Left ventricle myocardium inferior (tissue), 1 donor: ENCODE data around the gene OPALIN. TPM values are rescaled to one million over a fixed set of nuclear protein-coding genes. Genes with fewer than 3 reads are reported as not detected.

ENCODE experiments used
- DNase-seq: peaks from one replicate; pipeline ENCODE4 v3.0.0-alpha.2; 2020
- H3K27ac ChIP-seq: fragments of 200-600 bp; replicated peaks from 2 replicates; pipeline ENCODE4 v1.8.0; 2021
- H3K27me3 ChIP-seq: fragments of 200-600 bp; 2 replicates; pipeline ENCODE4 v1.8.0; 2021; ENCODE audit warnings: low read depth
- H3K36me3 ChIP-seq: fragments of 200-600 bp; 2 replicates; pipeline ENCODE4 v1.8.0; 2021
- H3K4me1 ChIP-seq: fragments of 200-600 bp; 2 replicates; pipeline ENCODE4 v1.8.0; 2021
- H3K4me3 ChIP-seq: fragments of 200-600 bp; 2 replicates; pipeline ENCODE4 v1.8.0; 2021; ENCODE audit warnings: mild to moderate bottlenecking, moderate library complexity
- H3K9me3 ChIP-seq: fragments of 200-600 bp; replicated peaks from 2 replicates; pipeline ENCODE4 v1.8.0; 2021
- intact Hi-C: fragments of 100-400 bp; cut with micrococcal nuclease; formaldehyde crosslinking; loops from one replicate; pipeline ENCODE4 v1.11.0; 2022
- total RNA-seq: library from RNA; stranded (reverse); fragmentation: NEBNext Ultra II Directional; extraction: Animal tissue kit (Norgen Biotek cat#: 25700); gene quantifications from one replicate; pipeline ENCODE4 v1.2.1, GENCODE V29; 2021
- TF ChIP-seq, protein P1 (sequence below): fragments of 200-600 bp; IDR thresholded peaks from 2 replicates; pipeline ENCODE4 v1.8.0; 2021; ENCODE audit warnings: antibody characterized with exemption, mild to moderate bottlenecking, borderline replicate concordance
- donor health status: DM: no; HTN: yes; CAD: no; lungs with severe emphysema.

OPALIN gene
- total RNA-seq, 1 donor from 2014 or later = not detected

DNA sequence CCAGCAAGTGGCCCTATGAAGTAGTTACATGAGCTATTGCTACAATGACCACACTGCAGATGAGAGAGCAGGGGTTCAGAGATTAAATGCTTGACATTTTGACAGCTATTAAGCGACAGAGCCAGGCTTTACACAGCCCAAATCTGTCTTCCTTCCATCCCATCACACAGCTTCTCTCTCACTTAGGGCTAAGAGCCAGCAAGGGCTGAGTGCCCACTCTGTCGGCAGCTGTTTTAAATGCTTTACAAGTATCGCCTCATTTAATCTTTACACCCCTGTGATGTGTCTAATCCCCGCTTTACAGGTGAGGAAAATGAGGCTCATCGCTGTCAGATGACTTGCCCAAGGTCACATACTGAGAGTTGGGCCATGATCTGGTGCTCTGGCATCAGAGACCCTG, 15.2 kb upstream of the OPALIN start:
- DNase-seq = no peak

DNA sequence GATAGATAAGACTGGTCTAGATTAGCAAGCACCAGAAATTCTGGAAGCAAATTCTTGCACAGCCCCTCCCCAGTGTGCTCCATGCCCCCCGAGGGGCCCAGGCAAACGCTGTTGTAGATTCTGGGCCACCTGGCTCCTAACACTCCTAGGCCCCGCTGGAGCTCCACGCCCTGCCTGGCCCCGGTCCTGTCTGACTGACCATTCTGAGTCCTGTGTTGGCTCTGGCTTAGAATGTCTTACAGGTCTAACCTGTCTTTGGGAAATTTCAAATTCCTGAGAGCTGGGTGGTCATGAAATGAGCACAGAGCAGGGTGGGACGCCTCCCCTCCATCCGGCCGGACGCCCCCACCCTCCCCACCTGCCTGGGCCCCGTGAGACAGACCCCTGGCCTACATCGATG, 12.6 kb upstream of the OPALIN start:
- Histone ChIP-seq H3K36me3 (no peaks in the 10 kb centered on the region), H3K4me3 (no peak overlapping the region), H3K27me3 (no peaks in the 10 kb centered on the region), H3K9me3 (no peaks in the 10 kb centered on the region), H3K27ac (no peak overlapping the region), H3K4me1 (peaks cover 34% of the 10 kb centered on the region)
- intact Hi-C loops = no loop called here
- no peak for DNase-seq
- TF ChIP-seq, protein P1, sequence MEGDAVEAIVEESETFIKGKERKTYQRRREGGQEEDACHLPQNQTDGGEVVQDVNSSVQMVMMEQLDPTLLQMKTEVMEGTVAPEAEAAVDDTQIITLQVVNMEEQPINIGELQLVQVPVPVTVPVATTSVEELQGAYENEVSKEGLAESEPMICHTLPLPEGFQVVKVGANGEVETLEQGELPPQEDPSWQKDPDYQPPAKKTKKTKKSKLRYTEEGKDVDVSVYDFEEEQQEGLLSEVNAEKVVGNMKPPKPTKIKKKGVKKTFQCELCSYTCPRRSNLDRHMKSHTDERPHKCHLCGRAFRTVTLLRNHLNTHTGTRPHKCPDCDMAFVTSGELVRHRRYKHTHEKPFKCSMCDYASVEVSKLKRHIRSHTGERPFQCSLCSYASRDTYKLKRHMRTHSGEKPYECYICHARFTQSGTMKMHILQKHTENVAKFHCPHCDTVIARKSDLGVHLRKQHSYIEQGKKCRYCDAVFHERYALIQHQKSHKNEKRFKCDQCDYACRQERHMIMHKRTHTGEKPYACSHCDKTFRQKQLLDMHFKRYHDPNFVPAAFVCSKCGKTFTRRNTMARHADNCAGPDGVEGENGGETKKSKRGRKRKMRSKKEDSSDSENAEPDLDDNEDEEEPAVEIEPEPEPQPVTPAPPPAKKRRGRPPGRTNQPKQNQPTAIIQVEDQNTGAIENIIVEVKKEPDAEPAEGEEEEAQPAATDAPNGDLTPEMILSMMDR = no peak

More for the DNA sequence above, 15.2 kb upstream of the OPALIN start:
- Histone ChIP-seq H3K27me3 (no peaks in the 10 kb centered on the region), H3K4me1 (peaks cover 36% of the 10 kb centered on the region), H3K36me3 (no peaks in the 10 kb centered on the region), H3K4me3 (no peak overlapping the region), H3K27ac (no peak overlapping the region), H3K9me3 (no peaks in the 10 kb centered on the region)
- TF ChIP-seq, protein P1 = no peak
- intact Hi-C loops = no loop called here

- H3K27ac ChIP-seq = no peak overlapping the region
- H3K27me3 ChIP-seq = no peaks in the 10 kb centered on the region
- peaks cover 34% of the 10 kb centered on the region for H3K4me1 ChIP-seq
- H3K36me3 ChIP-seq = no peaks in the 10 kb centered on the region
- intact Hi-C loops = no loop called here
- peak; percentile 25 for DNase-seq
- H3K9me3 ChIP-seq = no peaks in the 10 kb centered on the region
- TF ChIP-seq, protein P1 = peak; percentile 88
- H3K4me3 ChIP-seq = no peak overlapping the region
These were observed 11.9 kb upstream of the OPALIN start for GRCh38 chr10:96370584-96371157.

DNA sequence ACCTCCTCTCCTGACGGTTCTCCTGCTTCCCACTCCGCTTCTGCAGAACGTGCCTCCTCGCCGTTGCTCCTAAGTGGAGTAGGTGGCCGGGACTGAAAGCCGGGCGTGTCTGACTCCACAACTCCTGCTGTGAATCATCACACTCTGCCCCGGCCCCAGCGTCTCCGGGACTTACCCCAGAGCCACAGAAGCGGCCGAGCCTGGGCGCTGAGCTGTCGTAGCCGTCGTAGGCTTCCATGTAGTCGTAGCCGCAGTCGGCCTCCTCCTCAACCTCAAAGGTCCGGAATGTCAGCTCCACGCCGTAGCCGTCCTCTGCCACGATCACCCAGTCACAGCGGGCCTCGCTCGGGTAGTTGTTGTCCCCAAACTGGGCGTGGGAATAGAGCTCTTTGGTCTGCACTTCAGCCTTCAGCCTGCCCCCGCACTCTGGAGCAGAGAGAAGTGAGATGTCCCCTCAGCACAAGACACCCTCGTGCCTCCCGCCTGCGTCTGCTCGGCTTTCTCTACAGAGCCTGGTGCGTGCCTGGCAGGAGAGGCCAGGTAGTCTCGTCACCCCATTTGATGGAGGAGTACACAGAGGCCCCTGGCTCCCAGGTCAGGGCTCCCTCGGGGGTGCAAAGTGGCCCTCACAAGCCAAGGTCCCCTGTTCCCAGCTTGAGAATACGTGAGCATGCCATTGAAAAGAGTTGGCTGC, 11.2 kb upstream of the OPALIN start:
- DNase-seq = no peak
- intact Hi-C loops = no loop called here
- peaks cover 27% of the 10 kb centered on the region for H3K4me1 ChIP-seq

GRCh38 chr10:96368971-96369370, 10.2 kb upstream of the OPALIN start:
- H3K4me1 ChIP-seq = peaks cover 18% of the 10 kb centered on the region

More for the DNA sequence above, 11.2 kb upstream of the OPALIN start:
- Histone ChIP-seq H3K27ac (no peak overlapping the region), H3K9me3 (no peaks in the 10 kb centered on the region), H3K27me3 (no peaks in the 10 kb centered on the region), H3K4me3 (no peak overlapping the region), H3K36me3 (no peaks in the 10 kb centered on the region)
- TF ChIP-seq, protein P1 = no peak

More at GRCh38 chr10:96368971-96369370, 10.2 kb upstream of the OPALIN start:
- no peak for DNase-seq
- TF ChIP-seq, protein P1 = no peak
- Histone ChIP-seq H3K27me3 (no peaks in the 10 kb centered on the region), H3K9me3 (no peaks in the 10 kb centered on the region), H3K4me3 (no peak overlapping the region), H3K36me3 (no peaks in the 10 kb centered on the region), H3K27ac (no peak overlapping the region)
- intact Hi-C loops = no loop called here
